ENCODE measurements around the gene CHPT1. TPM values are rescaled to one million over a fixed set of nuclear protein-coding genes. Genes with fewer than 3 reads are reported as not detected.

CHPT1 gene
- total and polyA plus RNA-seq, 2 donors from 2014 or later, result 32.1 to 65.5 TPM

DNA sequence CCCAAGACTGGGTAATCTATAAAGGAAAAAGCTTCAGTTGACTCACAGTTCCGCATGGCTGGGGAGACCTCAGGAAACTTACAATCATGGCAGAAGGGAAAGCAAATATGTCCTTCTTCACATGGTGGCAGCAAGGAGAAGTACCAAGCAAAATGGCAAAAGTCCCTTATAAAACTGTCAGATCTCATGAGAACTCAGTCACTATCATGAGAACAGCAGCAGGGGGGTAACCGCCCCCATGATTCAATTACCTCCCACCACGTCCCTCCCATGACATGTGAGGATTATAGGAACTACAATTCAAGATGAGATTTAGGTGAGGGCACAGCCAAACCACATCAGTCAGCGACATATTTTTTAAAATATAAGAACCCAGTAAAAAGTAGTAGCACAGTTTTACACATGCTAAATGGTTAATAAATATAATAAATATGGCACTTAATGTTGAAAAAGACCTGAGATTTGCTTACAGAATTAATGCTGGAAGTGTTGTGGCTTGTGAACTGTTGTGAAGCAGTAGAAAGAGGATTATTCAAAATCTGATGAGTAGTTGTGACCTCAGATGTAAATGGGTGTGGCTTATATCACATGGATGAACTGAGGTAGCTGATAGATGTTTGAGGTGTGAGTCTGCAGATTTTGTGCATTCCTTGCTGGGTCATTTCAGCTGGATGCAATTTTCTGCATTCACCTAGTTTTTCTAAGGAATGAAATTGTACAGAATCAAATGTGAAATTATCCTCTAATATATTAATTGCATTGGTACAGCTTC, 46.9 kb upstream of the CHPT1 start:
- intact Hi-C loops (cut with DNase I), result no loop called here

DNA sequence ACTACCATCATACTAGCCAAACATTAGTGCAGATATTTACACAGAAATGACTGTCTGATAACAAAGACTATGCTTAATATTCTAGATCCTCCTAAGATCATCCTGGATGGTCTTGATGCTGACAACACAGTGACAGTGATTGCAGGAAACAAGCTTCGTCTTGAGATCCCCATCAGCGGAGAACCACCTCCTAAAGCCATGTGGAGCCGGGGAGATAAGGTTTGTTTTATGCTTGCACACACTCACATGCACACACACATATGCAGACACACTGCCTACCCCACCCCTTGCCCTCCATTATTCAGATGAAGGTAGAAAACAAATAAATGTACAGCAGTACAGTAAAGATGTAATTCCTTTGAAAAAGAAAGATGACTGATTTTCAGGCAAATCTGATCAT, 44.4 kb upstream of the CHPT1 start:
- Histone ChIP-seq H3K27me3 (ENCODE audit: control insufficient read depth, insufficient read depth, low read length) (no peaks in the 10 kb centered on the region), H3K27ac (ENCODE audit: low read depth in 2 of 2, low read length in 2 of 2) (no peak overlapping the region), H3K9me3 (ENCODE audit: control insufficient read depth in 2 of 3, insufficient read depth in 1 of 3, low read length in 3 of 3) (no peaks in the 10 kb centered on the region), H3K36me3 (ENCODE audit: control insufficient read depth in 2 of 3, insufficient read depth in 3 of 3, low read length in 3 of 3) (no peaks in the 10 kb centered on the region), H3K9ac (ENCODE audit: low read length in 3 of 3) (no peak overlapping the region), H3K4me3 (ENCODE audit: low read length in 3 of 3) (no peak overlapping the region), H3K4me1 (ENCODE audit: control insufficient read depth in 2 of 3, insufficient read depth in 2 of 3, low read depth in 1 of 3, low read length in 3 of 3) (no peaks in the 10 kb centered on the region)
- no peak for FAIRE-seq
- TF ChIP-seq, protein P1, sequence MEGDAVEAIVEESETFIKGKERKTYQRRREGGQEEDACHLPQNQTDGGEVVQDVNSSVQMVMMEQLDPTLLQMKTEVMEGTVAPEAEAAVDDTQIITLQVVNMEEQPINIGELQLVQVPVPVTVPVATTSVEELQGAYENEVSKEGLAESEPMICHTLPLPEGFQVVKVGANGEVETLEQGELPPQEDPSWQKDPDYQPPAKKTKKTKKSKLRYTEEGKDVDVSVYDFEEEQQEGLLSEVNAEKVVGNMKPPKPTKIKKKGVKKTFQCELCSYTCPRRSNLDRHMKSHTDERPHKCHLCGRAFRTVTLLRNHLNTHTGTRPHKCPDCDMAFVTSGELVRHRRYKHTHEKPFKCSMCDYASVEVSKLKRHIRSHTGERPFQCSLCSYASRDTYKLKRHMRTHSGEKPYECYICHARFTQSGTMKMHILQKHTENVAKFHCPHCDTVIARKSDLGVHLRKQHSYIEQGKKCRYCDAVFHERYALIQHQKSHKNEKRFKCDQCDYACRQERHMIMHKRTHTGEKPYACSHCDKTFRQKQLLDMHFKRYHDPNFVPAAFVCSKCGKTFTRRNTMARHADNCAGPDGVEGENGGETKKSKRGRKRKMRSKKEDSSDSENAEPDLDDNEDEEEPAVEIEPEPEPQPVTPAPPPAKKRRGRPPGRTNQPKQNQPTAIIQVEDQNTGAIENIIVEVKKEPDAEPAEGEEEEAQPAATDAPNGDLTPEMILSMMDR (IDR thresholded peaks at IDR 0.05; ENCODE audit: borderline replicate concordance, extremely low read depth, insufficient read depth), result no peak
- intact Hi-C loops (cut with DNase I), result no loop called here
- DNase-seq, result no peak

More for the DNA sequence above, 46.9 kb upstream of the CHPT1 start:
- DNase-seq, result no peak
- TF ChIP-seq, protein P1 (IDR thresholded peaks at IDR 0.05; ENCODE audit: borderline replicate concordance, extremely low read depth, insufficient read depth), result no peak
- Histone ChIP-seq H3K4me1 (ENCODE audit: control insufficient read depth in 2 of 3, insufficient read depth in 2 of 3, low read depth in 1 of 3, low read length in 3 of 3) (no peaks in the 10 kb centered on the region), H3K27ac (ENCODE audit: low read depth in 2 of 2, low read length in 2 of 2) (no peak overlapping the region), H3K4me3 (ENCODE audit: low read length in 3 of 3) (no peak overlapping the region), H3K9me3 (ENCODE audit: control insufficient read depth in 2 of 3, insufficient read depth in 1 of 3, low read length in 3 of 3) (no peaks in the 10 kb centered on the region), H3K9ac (ENCODE audit: low read length in 3 of 3) (no peak overlapping the region), H3K36me3 (ENCODE audit: control insufficient read depth in 2 of 3, insufficient read depth in 3 of 3, low read length in 3 of 3) (no peaks in the 10 kb centered on the region), H3K27me3 (ENCODE audit: control insufficient read depth, insufficient read depth, low read length) (no peaks in the 10 kb centered on the region)
- FAIRE-seq, result no peak

DNA sequence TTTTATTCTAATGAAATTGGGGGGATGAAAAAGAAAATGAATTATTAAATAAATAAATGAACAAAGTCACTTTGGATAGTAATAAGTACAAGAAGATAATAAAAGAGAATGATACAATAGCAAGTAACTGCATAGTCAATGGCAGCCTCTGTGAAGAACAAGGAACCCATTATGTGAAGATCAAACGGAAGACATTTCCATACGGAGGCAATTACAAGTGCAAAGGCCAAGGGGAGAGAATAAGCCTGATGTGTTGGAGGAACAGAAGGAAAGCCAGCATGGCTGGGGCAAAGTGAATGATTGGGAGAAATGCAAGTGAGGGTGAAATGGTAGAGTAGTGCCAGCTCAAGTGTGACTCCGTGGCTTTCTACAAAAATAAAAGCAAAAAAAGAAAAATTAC, 43.9 kb upstream of the CHPT1 start:
- no peaks in the 10 kb centered on the region for H3K36me3 ChIP-seq (ENCODE audit: control insufficient read depth in 2 of 3, insufficient read depth in 3 of 3, low read length in 3 of 3)
- H3K27me3 ChIP-seq (ENCODE audit: control insufficient read depth, insufficient read depth, low read length), result no peaks in the 10 kb centered on the region
- H3K9ac ChIP-seq (ENCODE audit: low read length in 3 of 3), result no peak overlapping the region
- H3K4me3 ChIP-seq (ENCODE audit: low read length in 3 of 3), result no peak overlapping the region
- H3K4me1 ChIP-seq (ENCODE audit: control insufficient read depth in 2 of 3, insufficient read depth in 2 of 3, low read depth in 1 of 3, low read length in 3 of 3), result no peaks in the 10 kb centered on the region
- FAIRE-seq (no peak), DNase-seq (no peak)
- intact Hi-C loops (cut with DNase I), result no loop called here
- TF ChIP-seq, protein P1 (IDR thresholded peaks at IDR 0.05; ENCODE audit: borderline replicate concordance, extremely low read depth, insufficient read depth), result no peak
- H3K9me3 ChIP-seq (ENCODE audit: control insufficient read depth in 2 of 3, insufficient read depth in 1 of 3, low read length in 3 of 3), result no peaks in the 10 kb centered on the region
- no peak overlapping the region for H3K27ac ChIP-seq (ENCODE audit: low read depth in 2 of 2, low read length in 2 of 2)
